GM19372 (cell line): ENCODE data around the gene HRCT1.
"Not testable (repeated sequence)": the region's sequence is repeated elsewhere in the genome, so short reads cannot be mapped to it uniquely, and the experiment has no call there.

Source experiments
- ATAC-seq: cut with Tn5 transposase; IDR thresholded peaks from one replicate; pipeline ENCODE4 v1.9.1; 2021; ENCODE audit warnings: mild to moderate bottlenecking, low read depth, moderate library complexity; ENCODE audit not compliant: unreplicated experiment

HRCT1 gene

GRCh38 chr9:35905912-35906679 lies at the start of gene HRCT1:
HRCT1 (plus strand) TSS chr9:35906202; CDS start chr9:35906288, 86 bp downstream.
- no peak for ATAC-seq

GRCh38 chr9:35856206-35856605 lies 49.8 kb upstream of the HRCT1 start:
- ATAC-seq = no peak

DNA sequence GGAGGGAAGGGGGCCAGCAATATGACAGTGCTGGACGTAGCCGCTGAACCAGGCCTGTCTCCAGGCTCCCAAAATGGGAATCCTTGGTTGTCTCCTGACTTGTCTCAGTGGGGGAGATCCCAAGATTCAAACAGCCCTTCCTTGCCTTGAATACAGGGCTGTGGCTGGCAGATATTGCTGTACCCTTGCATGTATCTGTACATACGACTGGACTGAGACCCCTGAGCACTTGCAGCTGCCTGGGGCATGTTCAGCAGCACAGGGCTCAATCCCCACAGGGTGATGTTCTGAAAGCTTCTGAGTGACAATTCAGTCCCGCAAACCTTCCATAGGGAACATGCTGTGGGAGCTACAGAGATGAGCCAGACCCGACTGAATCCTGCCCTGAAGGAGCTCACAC lies 49.1 kb upstream of the HRCT1 start:
- ATAC-seq = no peak

DNA sequence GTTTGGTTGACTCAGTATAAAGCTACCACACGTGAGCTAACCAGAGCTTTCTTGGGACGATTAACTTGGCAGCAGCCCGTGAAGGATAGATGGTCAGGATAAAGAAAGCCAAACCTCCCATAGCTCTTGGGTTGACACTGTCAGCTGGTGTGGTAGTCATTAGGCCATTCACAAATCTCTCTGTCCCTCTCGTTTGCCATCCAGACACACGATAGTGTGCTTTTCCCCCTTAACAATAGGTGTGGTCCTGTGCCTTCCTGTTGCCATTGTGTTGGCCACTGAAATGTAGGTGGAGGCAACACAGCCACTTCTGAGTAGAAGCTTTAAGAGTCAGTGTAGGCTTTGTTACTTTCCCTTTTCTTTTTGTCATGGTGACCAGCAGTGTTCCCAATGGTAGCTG lies 47.5 kb upstream of the HRCT1 start:
- no peak for ATAC-seq

- no peak for ATAC-seq
Observed at GRCh38 chr9:35859310-35859989, 46.6 kb upstream of the HRCT1 start.

DNA sequence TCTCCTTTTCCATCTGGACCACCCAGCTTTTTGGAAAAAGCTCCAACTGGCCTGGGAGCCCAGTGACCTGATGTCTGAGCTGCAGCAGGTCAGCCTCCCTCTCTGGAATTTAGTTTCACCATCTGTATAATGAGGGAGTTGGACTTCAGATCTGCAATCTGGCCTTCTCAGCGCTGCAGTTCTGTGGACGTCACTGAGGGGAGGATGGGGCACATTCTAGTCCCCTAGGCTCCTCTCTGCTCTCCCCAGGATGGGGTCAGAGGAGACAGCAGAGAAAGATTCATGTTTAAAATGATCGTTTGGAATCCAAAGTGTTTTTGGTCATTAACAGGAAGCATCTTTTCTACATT lies 46.0 kb upstream of the HRCT1 start:
- no peak for ATAC-seq

DNA sequence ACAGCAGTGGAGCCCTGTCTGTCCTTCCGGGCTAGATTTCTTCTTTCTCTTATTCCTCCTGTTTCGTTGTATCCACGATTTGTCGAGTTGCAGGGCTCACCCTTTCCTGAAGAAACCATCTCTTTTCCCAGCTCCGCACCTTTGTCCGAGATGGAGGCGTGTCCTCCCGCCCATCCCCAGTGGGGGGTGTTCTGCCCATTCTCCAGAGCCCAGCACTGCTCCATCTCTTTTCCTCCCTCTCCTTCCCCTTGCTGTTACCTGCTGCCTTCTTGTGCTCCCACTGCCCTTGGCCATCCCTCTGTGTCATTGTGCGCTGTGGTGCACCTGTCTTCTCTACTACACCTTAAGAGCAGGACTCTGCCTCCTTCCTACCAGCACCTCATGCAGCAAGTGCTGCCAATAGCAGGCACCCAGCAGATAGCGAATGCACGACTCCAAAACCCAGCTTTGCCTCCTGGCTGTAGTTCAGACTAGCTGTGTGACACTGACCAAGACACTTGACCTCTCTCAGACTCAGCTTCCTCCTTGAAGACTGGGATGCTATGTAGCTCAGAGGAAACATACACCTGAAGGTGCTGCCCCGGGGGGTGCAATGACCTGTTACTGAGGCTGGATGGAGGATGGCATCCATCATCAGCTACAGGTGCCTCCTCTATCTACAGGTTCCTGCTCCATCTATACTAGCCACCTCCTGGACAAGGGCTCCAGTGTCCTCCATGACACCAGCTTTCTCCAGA lies 44.7 kb upstream of the HRCT1 start:
- no peak for ATAC-seq

- no peak for ATAC-seq
Observed at GRCh38 chr9:35862328-35862727, 43.7 kb upstream of the HRCT1 start.

- no peak for ATAC-seq
Observed at GRCh38 chr9:35863583-35863982, 42.4 kb upstream of the HRCT1 start.

GRCh38 chr9:35864695-35865255 lies 41.2 kb upstream of the HRCT1 start:
- ATAC-seq = no peak

DNA sequence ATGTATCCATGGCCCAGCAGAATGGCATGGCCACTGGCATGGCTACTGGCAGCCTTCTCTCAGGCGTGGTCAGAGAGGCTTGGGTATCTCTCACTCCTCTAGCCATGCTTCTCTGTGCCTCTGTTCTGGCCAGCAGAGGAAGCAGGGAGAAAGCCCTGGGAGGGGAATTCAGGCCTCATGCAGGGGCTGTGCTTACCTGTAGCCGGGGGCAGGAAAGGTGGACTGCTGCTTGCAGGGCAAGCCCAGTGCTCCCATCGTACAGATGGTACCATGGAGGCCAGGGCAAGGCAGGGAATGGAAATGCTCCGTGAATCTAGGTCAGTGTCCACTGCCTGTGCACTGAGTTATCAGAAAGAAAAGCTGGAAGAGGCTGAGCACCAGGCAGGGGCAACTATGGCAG lies 38.5 kb upstream of the HRCT1 start:
- ATAC-seq = no peak

DNA sequence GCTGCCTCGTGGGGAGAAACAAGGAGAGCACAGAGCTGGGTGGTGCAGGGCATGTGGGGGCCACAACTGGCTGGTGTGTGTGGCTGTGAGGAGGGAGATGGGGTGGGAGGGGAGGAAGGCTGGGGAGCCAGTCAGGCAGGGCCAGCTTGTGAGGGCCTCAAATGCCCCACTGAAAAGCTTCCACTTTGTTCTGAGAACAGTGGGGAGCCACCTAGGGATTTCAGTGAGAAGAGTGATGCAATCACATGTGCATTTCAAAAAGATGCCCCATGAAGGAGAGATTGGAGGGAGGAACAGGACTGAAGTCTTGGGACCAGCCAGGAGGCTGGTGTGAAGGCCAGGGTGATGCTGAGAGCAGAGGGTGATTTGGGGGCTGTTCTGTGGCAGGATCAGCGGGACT lies 37.1 kb upstream of the HRCT1 start:
- ATAC-seq = no peak

GRCh38 chr9:35869621-35870216 lies 36.3 kb upstream of the HRCT1 start:
- no peak for ATAC-seq

GRCh38 chr9:35870351-35870923 lies 35.6 kb upstream of the HRCT1 start, which contains the start of gene OR13J1:
OR13J1 (minus strand) TSS chr9:35870401; CDS start chr9:35870401, 0 bp downstream.
- ATAC-seq = no peak

- ATAC-seq = no peak
Observed at GRCh38 chr9:35871545-35871944, 34.5 kb upstream of the HRCT1 start.

DNA sequence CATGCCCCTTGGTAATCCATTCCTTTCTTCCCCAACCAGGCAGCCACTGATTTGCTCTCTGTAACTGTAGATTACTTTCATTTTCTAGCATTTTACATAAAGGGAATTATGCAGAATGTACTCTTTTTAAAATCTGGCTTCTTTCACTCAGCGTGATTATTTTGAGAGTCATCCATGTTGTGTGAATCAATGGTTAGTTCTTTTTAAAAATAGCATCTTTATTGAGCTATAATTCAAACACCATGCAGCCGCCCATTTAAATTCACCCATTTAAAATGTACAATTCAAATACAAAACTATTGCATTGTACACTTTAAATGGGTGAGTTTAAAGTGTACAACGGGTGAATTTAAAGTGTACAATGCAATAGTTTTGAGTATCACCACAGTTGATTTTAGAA lies 33.5 kb upstream of the HRCT1 start:
- ATAC-seq = no peak

DNA sequence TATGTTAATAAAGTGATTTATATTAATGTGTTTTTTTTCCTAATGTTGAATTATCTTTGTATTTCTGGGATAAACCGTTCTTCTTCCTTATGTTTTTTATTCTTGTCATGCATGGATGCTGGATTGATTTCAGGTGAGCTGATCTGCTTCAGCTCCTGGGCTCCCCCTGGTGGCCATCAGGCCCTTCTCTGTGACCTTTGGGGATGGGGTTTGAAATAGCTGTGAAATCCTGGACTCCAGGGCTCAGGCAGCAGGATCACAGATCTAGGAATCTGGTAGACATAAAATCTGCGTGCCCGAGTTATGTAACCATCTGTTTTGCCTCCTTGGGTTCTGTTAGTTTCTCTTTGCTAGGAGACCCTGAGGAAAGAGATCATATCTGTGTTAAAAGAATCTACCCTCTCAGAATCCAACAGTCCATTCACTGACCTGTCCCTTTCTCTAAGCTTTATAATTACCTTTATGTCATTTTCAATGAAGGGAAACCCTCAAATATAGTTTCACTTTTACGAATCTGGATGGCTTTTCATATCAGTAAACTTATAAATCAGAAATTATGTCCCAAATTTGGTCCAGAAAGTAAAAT lies 23.6 kb upstream of the HRCT1 start:
- no peak for ATAC-seq

DNA sequence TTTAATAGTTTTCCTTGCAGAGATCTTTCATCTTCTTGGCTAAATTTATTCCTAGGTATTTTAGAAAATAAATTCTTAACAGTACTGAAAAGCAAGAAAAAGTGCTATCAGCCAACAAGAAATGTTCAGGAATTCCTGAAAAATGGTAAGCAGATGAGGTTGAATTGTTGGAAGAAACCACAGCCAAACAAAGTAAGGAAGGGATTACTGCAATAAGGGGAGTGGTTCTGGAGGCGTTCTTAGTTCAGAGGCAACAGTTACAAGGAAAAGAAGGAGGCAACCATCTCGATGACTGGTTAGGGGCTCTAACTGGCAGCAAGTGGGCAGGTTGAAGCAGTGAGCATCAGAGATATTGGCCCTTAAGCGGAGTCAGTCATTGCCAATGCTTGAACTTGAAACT lies 23.0 kb upstream of the HRCT1 start:
- no peak for ATAC-seq

DNA sequence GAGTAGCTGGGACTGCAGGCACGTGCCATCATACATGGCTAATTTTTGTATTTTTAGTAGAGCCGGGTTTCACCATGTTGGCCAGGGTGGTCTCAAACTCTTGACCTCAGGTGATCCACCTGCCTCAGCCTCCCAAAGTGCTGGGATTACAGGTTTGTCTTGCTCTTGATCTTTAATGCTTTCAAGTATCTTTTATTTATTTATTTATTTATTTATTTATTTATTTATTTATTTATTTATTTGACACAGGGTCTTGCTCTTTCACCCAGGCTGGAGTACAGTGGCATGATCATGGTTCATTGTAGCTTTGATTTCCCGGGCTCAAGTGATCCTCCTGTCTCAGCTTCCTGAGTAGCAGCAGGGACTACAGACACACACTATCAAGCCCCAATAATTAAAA lies 21.1 kb upstream of the HRCT1 start:
- not testable (repeated sequence) for ATAC-seq

- no peak for ATAC-seq
Observed at GRCh38 chr9:35891646-35892045, 14.4 kb upstream of the HRCT1 start.
